HG03457 (cell line): ENCODE results near the gene RFPL2.

Experiments
- ATAC-seq: cut with Tn5 transposase; IDR thresholded peaks from one replicate; pipeline ENCODE4 v1.9.1; 2021; ENCODE audit warnings: moderate number of reproducible peaks; ENCODE audit not compliant: unreplicated experiment

Gene RFPL2

GRCh38 chr22:32204856-32205722 lies at the start of gene RFPL2:
TSS of gene RFPL2 (minus strand) at chr22:32205073. CDS start at chr22:32202451, 2,622 bp downstream.
- ATAC-seq, result no peak

- no peak for ATAC-seq
These were observed 44.4 kb upstream of the RFPL2 start for GRCh38 chr22:32249231-32249630.

DNA sequence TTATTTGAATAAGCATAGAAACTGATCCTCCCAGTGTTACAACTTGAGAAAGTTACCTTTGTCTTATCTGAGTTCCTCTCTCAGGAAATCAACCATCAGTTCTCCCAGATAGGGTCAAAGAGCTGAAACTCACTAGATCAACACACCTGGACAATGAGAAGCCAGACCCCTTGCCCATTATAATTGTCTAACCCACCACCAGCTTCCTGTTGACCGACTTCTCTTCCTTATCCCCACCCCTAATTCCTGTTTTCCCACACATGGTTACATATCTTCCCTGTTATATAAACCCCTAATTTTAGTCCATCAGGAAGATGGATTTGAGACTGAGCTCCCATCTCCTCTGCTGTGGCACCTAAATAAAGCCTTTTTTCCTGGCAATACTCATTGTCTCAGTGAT lies 43.4 kb upstream of the RFPL2 start:
- no peak for ATAC-seq

- ATAC-seq, result no peak
These were observed 41.3 kb upstream of the RFPL2 start for GRCh38 chr22:32246166-32246565.

DNA sequence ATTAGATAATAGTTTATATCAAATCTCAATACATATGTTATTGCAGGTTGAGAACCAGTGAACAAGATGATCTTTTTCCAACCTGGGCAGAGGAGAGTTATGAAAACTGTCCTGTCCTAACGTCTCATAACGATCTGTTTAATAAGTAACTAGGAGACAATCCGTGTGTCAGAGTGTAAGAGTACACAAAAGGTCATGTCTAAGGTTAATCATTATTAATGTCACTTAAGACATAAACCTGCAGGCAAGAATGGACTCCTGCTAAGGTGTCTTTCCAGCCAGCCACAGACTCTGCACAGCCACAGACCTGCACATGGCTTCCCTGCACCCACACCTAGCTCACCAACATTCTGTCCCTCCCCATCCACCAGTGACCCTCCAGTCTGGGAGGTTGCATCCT lies 40.2 kb upstream of the RFPL2 start:
- ATAC-seq, result no peak

DNA sequence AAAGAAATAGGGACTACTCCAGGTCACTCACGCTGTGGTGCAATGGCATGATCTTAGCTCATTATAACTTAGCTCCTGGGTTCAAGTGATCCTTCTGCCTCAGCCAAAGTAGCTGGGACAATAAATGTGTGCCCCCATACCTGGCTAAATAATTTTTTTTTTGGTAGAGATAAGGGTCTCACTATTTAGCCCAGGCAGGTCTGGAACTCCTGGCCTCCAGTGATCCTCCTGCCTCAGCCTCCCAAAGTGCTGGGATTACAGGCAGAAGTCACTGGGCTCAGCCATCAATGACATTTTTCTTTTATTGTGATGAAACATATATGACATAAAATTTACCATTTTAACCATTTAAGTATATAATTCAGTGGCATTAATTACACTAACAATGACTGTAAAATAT lies 39.7 kb upstream of the RFPL2 start:
- ATAC-seq, result no peak

GRCh38 chr22:32240461-32240860 lies 35.6 kb upstream of the RFPL2 start:
- no peak for ATAC-seq

GRCh38 chr22:32237906-32238305 lies 33.0 kb upstream of the RFPL2 start:
- no peak for ATAC-seq

- ATAC-seq, result no peak
These were observed 32.1 kb upstream of the RFPL2 start for GRCh38 chr22:32236970-32237369.

DNA sequence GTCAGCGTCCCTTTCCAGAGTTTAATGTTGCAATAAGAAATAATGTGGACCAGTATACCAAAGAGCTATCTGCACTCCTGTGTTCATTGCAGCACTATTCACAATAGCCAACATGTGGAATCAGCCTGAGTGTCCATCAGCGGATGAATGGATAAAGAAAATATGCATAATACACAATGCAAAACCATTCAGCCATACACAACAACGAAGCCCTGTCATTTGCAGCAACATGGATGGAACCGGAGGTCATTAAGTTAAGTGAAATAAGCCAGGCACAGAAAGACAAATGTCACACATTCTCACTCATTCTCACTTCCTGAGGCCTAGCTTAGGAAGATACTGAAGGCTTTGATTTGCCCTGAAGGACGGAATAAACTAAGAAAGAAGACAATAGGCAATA lies 28.2 kb upstream of the RFPL2 start:
- no peak for ATAC-seq

GRCh38 chr22:32232191-32232830 lies 27.4 kb upstream of the RFPL2 start:
- no peak for ATAC-seq

- no peak for ATAC-seq
These were observed 21.6 kb upstream of the RFPL2 start for GRCh38 chr22:32226326-32227104.

- no peak for ATAC-seq
These were observed 18.1 kb upstream of the RFPL2 start for GRCh38 chr22:32222991-32223390.

DNA sequence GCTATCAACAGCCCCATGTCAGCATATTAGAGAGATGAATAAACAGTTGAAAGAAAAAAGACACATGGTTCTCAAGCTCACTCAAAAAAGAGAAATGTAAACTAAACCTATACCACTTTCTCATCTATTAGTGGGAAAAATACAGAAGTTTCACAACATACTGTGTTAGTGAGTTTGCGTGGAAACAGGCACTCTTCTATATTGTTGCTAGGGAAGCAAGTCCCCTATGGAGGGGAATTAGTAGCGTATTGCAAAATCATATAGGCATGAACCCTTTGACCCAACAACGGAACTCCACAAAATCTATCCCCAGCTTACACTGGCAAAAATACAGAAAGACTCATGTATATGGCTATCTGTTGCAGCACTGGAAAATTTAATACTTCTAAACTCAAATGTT lies 14.2 kb upstream of the RFPL2 start:
- ATAC-seq, result no peak

- ATAC-seq, result no peak
These were observed 13.6 kb upstream of the RFPL2 start for GRCh38 chr22:32218470-32218869.

GRCh38 chr22:32217465-32217864 lies 12.6 kb upstream of the RFPL2 start:
- ATAC-seq, result no peak

- ATAC-seq, result no peak
These were observed 12.0 kb upstream of the RFPL2 start for GRCh38 chr22:32216911-32217310.

DNA sequence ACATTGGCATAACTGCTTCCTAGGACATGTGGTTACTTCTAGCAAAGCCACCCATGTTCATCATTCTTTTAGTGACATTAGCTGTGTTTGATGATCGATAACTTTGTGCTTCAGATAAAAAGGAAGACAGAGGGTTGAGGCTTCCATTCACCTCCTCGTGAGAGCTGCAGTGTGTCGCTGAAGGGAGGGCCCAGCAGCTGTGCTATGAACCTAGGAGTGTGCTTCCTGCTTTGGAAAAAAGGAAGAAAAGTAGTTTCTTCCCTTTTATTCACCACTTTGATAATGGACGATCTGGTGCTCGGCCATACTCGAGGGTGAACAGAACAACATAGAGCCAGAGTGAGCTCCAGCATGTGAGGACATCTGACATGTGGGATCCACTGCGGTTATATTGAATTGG lies 6.1 kb upstream of the RFPL2 start:
- no peak for ATAC-seq

GRCh38 chr22:32208681-32209080 lies 3.8 kb upstream of the RFPL2 start:
- no peak for ATAC-seq

- ATAC-seq, result no peak
These were observed 3.2 kb upstream of the RFPL2 start for GRCh38 chr22:32207971-32208480.
